ENCODE results near the gene MPPED2. TPM values are rescaled to one million over a fixed set of nuclear protein-coding genes. Genes with fewer than 3 reads are reported as not detected.

MPPED2 gene
- total RNA-seq, 2 donors from 2014 or later, result 0.57 to 1.8 TPM

DNA sequence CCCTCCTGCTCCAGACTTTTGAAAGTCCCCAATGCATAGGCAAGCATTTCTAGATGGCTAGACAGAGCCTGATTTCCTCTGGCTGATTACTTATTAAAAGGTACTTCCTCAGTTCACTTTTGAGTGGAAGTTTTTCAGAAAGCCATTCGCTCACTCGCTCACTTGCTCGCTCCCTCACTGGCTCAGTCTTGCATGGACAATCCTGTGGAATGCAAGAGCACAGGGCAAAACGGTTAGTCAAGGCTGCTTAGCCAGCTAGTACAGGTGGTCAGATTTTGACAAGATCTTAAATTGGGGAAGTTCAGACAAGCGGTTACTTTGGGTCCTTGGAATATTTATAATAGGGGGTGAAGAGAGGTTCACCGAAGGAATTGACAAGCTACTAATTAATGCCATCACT lies 162.3 kb downstream of the MPPED2 start:
- DNase-seq, result no peak
- no peak for TF ChIP-seq CTCF (IDR thresholded peaks at IDR 0.05)
- intact Hi-C loops (cut with DNase I), result no loop called here

GRCh38 chr11:30423279-30423648 lies 162.9 kb downstream of the MPPED2 start:
- H3K4me1 ChIP-seq, result no peaks in the 10 kb centered on the region
- H3K36me3 ChIP-seq, result no peaks in the 10 kb centered on the region
- intact Hi-C loops (cut with DNase I), result no loop called here
- H3K27me3 ChIP-seq, result no peaks in the 10 kb centered on the region
- H3K9me3 ChIP-seq, result no peaks in the 10 kb centered on the region
- H3K27ac ChIP-seq, result no peak overlapping the region
- H3K9ac ChIP-seq (ENCODE audit: low read depth in 2 of 2, low read length in 2 of 2), result no peak overlapping the region
- DNase-seq, result no peak
- no peak overlapping the region for H3K4me3 ChIP-seq
- TF ChIP-seq CTCF (IDR thresholded peaks at IDR 0.05), result no peak

More for the DNA sequence above, 162.3 kb downstream of the MPPED2 start:
- H3K4me3 ChIP-seq, result no peak overlapping the region
- H3K27ac ChIP-seq, result no peak overlapping the region
- H3K27me3 ChIP-seq, result no peaks in the 10 kb centered on the region
- H3K9ac ChIP-seq (ENCODE audit: low read depth in 2 of 2, low read length in 2 of 2), result no peak overlapping the region
- no peaks in the 10 kb centered on the region for H3K4me1 ChIP-seq
- no peaks in the 10 kb centered on the region for H3K9me3 ChIP-seq
- no peaks in the 10 kb centered on the region for H3K36me3 ChIP-seq

DNA sequence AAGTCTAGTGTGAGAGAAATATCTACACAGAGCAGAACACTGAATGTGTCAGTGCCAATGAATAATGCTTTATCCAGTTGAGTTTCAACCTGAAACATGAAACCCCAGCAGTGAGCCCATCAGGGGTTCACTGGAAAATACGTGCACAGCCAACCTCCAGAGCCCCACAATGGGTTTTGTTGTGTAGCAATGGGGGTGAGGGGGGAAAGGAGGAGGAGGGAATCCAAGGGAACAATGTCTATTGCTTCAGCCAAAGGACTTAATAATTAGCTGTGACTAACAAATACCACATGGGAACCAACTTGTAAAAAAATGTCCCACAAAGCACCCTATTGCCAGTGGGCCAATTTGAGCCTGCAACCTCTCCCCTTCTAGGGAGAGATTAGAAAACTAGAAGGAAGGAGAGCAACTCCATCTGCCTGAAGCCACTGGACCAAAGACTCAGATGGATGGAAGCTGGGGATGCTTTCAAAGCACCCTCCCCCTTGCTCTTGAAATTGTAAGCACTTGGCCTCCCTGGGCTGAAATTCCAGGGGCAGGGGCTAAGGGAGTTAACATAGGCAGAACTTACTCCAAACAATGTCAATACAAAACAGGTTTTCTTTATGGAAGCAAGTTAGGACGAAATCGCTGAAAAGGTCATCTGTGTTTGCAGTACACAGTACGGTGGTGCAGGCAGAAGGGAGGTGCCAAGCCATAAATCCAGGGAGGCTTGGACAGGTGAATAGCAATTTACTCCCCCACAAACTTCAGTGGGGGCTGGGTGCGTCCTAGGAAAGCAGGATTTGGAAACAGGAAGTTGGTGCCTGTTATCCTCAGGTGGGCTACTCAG lies 163.5 kb downstream of the MPPED2 start:
- DNase-seq, result peak; percentile 30
- TF ChIP-seq CTCF (IDR thresholded peaks at IDR 0.05), result no peak
- no peak overlapping the region for H3K9ac ChIP-seq (ENCODE audit: low read depth in 2 of 2, low read length in 2 of 2)
- no peak overlapping the region for H3K4me3 ChIP-seq
- H3K27me3 ChIP-seq, result no peaks in the 10 kb centered on the region
- H3K9me3 ChIP-seq, result no peaks in the 10 kb centered on the region
- H3K4me1 ChIP-seq, result no peaks in the 10 kb centered on the region
- H3K27ac ChIP-seq, result peak overlapping the region; percentile 1
- H3K36me3 ChIP-seq, result no peaks in the 10 kb centered on the region
- intact Hi-C loops (cut with DNase I), result no loop called here

DNA sequence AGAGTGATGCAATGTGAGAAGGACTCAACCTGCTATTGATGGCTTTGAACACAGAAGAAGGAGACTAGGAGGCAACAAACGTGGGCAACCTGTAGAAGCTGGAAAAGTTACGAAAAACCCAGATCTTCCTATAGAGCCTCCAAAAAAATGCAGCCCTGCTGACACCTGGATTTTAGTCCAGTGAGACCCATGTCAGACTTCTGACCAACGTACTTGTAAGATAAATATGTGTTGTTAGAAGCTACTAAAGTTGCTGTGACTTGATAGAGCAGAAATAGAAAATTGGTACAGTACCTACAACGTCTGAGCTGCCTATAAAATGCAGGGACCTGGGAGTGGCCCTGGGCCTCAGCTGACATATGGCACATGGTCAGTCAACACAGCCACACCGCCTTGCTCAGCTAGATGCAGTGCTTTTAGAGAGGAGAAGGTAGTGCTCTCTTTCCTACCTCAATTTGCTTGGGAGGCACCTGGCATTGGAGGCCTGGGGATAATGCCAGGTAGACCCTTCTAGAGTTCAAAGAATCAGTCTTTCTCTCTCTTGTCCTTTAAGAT lies 165.8 kb downstream of the MPPED2 start:
- H3K4me1 ChIP-seq, result no peaks in the 10 kb centered on the region
- DNase-seq, result peak; percentile 22

GRCh38 chr11:30414806-30415205 lies 171.3 kb downstream of the MPPED2 start:
- no peaks in the 10 kb centered on the region for H3K9me3 ChIP-seq
- intact Hi-C loops (cut with DNase I), result no loop called here
- no peaks in the 10 kb centered on the region for H3K36me3 ChIP-seq
- DNase-seq, result no peak
- H3K27ac ChIP-seq, result no peak overlapping the region
- no peaks in the 10 kb centered on the region for H3K27me3 ChIP-seq
- no peaks in the 10 kb centered on the region for H3K4me1 ChIP-seq
- H3K4me3 ChIP-seq, result no peak overlapping the region
- TF ChIP-seq CTCF (IDR thresholded peaks at IDR 0.05), result no peak
- no peak overlapping the region for H3K9ac ChIP-seq (ENCODE audit: low read depth in 2 of 2, low read length in 2 of 2)

More for the DNA sequence above, 165.8 kb downstream of the MPPED2 start:
- Histone ChIP-seq H3K9ac (ENCODE audit: low read depth in 2 of 2, low read length in 2 of 2) (no peak overlapping the region), H3K9me3 (no peaks in the 10 kb centered on the region), H3K27ac (no peak overlapping the region), H3K4me3 (no peak overlapping the region), H3K36me3 (no peaks in the 10 kb centered on the region), H3K27me3 (no peaks in the 10 kb centered on the region)
- intact Hi-C loops (cut with DNase I), result no loop called here
- no peak for TF ChIP-seq CTCF (IDR thresholded peaks at IDR 0.05)
